HFFc6 (cell line): ENCODE measurements around the gene MOCS1. TPM values are rescaled to one million over a fixed set of nuclear protein-coding genes. Genes with fewer than 3 reads are reported as not detected.
A peak's percentile ranks its signal among the peaks of the same experiment; 100 is the strongest.

ENCODE experiments used
- DNase-seq: peaks from one replicate; pipeline ENCODE4 v3.0.0-alpha.2; 2018
- H3K27ac Mint-ChIP-seq: 2 replicates; pipeline ENCODE4 v1.8.0; 2020; ENCODE audit warnings: mild to moderate bottlenecking, mixed read lengths
- H3K27me3 Mint-ChIP-seq: 2 replicates; pipeline ENCODE4 v1.8.0; 2021; ENCODE audit warnings: mild to moderate bottlenecking, moderate library complexity, mixed read lengths; ENCODE audit not compliant: insufficient read depth
- H3K36me3 Mint-ChIP-seq: 2 replicates; pipeline ENCODE4 v1.8.0; 2021; ENCODE audit warnings: low read depth, mixed read lengths
- H3K4me1 Mint-ChIP-seq: 2 replicates; pipeline ENCODE4 v1.8.0; 2020; ENCODE audit warnings: low read depth, mixed read lengths
- H3K4me3 Mint-ChIP-seq: 2 replicates; pipeline ENCODE4 v1.8.0; 2020; ENCODE audit warnings: mild to moderate bottlenecking, moderate library complexity, mixed read lengths
- H3K9me3 Mint-ChIP-seq: 2 replicates; pipeline ENCODE4 v1.8.0; 2020; ENCODE audit warnings: mild to moderate bottlenecking, mixed read lengths
- CTCF ChIP-seq: fragments of 200-600 bp; sonication (generic); IDR thresholded peaks from 2 replicates; pipeline ENCODE4 v1.5.0; 2021; ENCODE audit warnings: antibody characterized with exemption, mild to moderate bottlenecking
- total RNA-seq, 6 experiments: library from RNA; stranded (reverse); fragmentation: NEBNext Ultra II Directional; extraction: Animal tissue kit (Norgen Biotek cat#: 25700); gene quantifications; 2 replicates in 1 of 6; 3 replicates in 5 of 6; pipeline ENCODE4 v1.2.3, GENCODE V29; 2021

The MOCS1 gene
- total RNA-seq, 6 experiments from 2014 or later, result 7.9 to 11.1 (median 9.2) TPM

DNA sequence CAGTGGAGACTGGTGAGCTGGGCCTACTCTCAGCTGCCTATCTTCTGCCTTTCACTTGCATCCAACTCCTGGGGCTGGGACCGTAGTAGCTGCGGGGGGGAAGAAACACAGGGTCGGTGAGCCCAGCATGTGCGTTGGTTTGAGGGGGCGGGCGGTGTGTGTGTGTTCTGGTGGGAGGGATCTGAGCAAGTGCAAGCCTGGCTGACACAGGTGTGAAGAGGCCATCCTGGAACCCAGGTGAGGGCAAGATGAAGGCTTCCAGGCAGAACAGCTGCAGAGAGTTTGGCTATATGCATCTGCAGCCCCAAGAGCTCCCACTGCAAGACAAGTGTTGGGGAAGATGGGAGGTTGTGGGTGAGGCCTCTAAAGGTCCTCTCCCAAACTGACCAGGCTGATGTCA, 30.6 kb downstream of the MOCS1 start:
- Mint-ChIP-seq H3K27ac (no peak overlapping the region), H3K4me1 (peaks cover 7% of the 10 kb centered on the region), H3K27me3 (peaks cover 4% of the 10 kb centered on the region), H3K4me3 (no peak overlapping the region), H3K36me3 (no peaks in the 10 kb centered on the region), H3K9me3 (no peaks in the 10 kb centered on the region)
- TF ChIP-seq CTCF, result no peak
- no peak for DNase-seq

DNA sequence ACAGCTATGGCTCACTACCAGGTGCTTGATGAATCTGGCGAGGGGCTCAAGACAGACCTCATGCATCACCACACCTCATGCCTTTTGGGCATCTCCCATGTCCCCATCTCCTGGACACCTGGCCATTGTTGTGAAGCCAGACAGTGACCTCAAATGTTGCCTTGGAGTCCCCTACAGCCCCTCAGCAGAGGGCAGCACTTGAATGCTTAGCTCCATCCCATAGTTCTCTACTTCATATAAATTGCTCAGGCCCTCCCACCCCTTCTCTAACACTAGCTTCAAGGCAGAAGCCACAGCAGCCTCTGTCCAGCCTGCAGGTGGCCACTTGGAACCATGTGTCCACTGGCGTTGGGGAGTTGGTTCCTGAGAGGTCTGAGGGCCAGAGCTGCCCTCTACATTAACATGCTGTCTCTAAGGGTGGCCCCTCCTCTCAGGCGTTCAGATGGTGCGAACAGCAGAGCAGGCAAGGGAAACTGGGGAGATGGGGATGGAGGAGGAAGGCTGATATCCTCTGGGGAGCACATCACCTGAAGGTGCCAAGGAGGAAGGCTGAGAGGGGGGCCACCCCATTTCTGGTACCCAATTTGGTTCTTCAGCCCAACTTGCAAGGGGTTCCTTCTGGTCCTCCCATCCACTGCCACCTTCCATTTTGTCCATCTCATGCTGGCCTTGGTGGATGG, 31.3 kb downstream of the MOCS1 start:
- Mint-ChIP-seq H3K4me3 (no peak overlapping the region), H3K27me3 (peaks cover 7% of the 10 kb centered on the region), H3K4me1 (peaks cover 7% of the 10 kb centered on the region), H3K27ac (no peak overlapping the region), H3K36me3 (no peaks in the 10 kb centered on the region), H3K9me3 (no peaks in the 10 kb centered on the region)
- peak; percentile 13; the same call in 1 of the 2 replicates for TF ChIP-seq CTCF
- no peak for DNase-seq

DNA sequence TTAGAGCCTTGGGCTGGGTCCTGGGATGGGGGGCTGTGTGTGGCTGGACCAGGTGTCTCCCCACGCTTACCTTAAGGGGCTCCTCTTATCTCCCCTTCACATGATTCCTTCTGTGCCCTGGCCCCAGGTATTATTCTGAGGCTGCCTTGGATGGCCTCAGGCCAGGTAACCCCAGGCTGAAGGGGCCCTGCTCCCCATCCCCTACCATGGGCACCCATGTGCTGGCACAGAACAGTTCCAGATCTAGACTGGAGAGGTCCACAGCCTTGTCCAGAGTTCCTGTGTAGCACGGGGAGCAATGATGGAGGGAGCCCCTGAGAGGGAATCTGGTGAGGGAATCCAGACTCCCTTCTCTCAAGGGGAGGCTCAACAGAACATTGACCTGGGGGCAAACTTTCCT, 32.1 kb downstream of the MOCS1 start:
- H3K4me3 Mint-ChIP-seq, result no peak overlapping the region
- no peak for TF ChIP-seq CTCF
- H3K4me1 Mint-ChIP-seq, result peaks cover 7% of the 10 kb centered on the region
- no peak overlapping the region for H3K27ac Mint-ChIP-seq
- no peaks in the 10 kb centered on the region for H3K36me3 Mint-ChIP-seq
- H3K27me3 Mint-ChIP-seq, result peaks cover 7% of the 10 kb centered on the region
- H3K9me3 Mint-ChIP-seq, result no peaks in the 10 kb centered on the region
- DNase-seq, result no peak

GRCh38 chr6:39901670-39902069, 32.6 kb downstream of the MOCS1 start:
- H3K27ac Mint-ChIP-seq, result no peak overlapping the region
- no peaks in the 10 kb centered on the region for H3K36me3 Mint-ChIP-seq

DNA sequence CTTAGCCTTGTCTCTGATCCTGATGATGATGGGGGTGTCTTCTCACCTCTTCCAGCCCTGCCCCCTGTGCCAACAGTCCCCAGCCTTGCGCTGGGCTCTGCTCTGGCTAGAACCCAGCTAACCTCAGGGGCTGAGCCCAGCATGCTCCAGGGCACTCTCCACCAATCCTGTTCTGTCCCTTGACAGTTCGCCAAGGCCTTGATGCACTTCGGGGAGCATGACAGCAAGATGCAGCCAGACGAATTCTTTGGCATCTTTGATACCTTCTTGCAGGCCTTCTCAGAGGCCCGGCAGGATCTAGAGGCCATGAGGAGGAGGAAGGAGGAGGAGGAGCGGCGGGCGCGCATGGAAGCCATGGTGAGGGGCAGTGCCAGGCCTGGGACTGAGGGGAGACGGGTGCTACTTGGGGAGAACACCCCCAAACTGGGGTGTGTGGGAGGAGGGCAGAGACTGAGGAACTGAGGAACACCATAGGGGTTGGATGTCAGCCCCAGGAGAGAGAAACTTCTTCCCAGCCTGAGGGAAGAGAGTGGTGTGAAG, 33.1 kb downstream of the MOCS1 start:
- no peak overlapping the region for H3K27ac Mint-ChIP-seq
- no peaks in the 10 kb centered on the region for H3K36me3 Mint-ChIP-seq

More at GRCh38 chr6:39901670-39902069, 32.6 kb downstream of the MOCS1 start:
- TF ChIP-seq CTCF, result no peak
- Mint-ChIP-seq H3K4me3 (no peak overlapping the region), H3K4me1 (peaks cover 7% of the 10 kb centered on the region), H3K27me3 (peaks cover 7% of the 10 kb centered on the region), H3K9me3 (no peaks in the 10 kb centered on the region)
- DNase-seq, result no peak

More for the DNA sequence above, 33.1 kb downstream of the MOCS1 start:
- H3K27me3 Mint-ChIP-seq, result peaks cover 7% of the 10 kb centered on the region
- no peak for DNase-seq
- no peak for TF ChIP-seq CTCF
- peaks cover 7% of the 10 kb centered on the region for H3K4me1 Mint-ChIP-seq
- H3K4me3 Mint-ChIP-seq, result no peak overlapping the region
- H3K9me3 Mint-ChIP-seq, result no peaks in the 10 kb centered on the region
